ENCODE measurements around the gene BFSP1.

The BFSP1 gene

DNA sequence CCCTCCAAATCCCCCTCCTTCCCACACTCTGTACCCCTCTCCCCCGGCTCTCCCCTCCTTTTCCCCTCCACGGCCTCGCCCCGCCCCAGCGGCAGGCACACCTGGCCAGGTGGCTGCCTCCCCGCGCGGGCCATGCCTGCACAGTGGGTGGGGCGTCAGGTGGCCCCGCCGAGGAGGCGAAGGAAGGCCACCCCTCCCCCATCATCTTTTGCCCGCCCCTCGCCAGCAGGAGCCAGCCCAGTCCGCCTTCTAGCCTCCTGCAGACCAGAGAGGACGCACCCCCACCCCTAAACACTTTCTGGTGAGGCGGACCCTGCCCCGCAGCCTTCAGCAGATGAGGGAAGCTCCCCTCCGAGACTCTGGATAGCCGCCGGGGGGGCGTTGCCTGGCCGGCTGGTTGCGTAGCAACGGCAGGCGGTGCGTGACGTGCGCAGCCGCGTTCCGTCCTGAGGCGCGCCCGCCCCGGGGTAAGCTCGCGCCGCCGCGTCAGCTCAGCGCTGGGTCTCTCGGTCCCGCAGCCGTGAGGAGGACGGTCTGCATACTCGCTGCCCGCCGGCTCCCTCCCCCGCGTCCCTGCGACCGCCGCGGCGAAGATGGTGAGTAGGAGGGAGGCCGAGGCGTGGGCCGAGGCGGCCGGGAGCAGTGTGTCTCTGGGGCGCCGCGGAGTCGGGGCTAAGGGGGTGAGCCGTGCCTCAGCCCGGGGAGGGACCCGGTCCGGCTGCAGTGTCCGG is 38.6 kb upstream of the BFSP1 start, which contains the start of gene DSTN:
Gene DSTN (plus strand): TSS at position 460 of the 731 bp plus-strand sequence. CDS start 134 bp downstream, at position 594.
- Histone ChIP-seq H3K36me3 (ENCODE audit: control insufficient read depth in 1 of 2, insufficient read depth in 2 of 2, low read length in 2 of 2) (peaks cover 3 to 5% of the 10 kb centered on the region in 2 experiments), H3K4ac (ENCODE audit: low read depth, low read length) (peak within 1 kb of the TSS; percentile 100), H3K4me3 (ENCODE audit: low read depth, low read length) (peak within 1 kb of the TSS; percentile 99), H3K23ac (ENCODE audit: low read length) (no peak within 1 kb of the TSS), H4K8ac (ENCODE audit: low read depth, low read length) (peak within 1 kb of the TSS; percentile 99), H3K4me2 (ENCODE audit: low read length) (peak within 1 kb of the TSS; percentile 80), H3K14ac (ENCODE audit: low read length) (peak within 1 kb of the TSS; percentile 100), H3K79me2 (ENCODE audit: control insufficient read depth, insufficient read depth, low read length, poor library complexity) (peaks cover 26% of the 10 kb centered on the region), H3K79me1 (ENCODE audit: low read length) (peaks cover 25% of the 10 kb centered on the region), H2AK5ac (ENCODE audit: low read length) (peak within 1 kb of the TSS; percentile 100), H4K12ac (ENCODE audit: low read depth, low read length) (peak within 1 kb of the TSS; percentile 83), H2AFZ (ENCODE audit: insufficient read depth, low read length, poor library complexity) (peak within 1 kb of the TSS; percentile 99), H3K4me1 (ENCODE audit: control insufficient read depth in 1 of 2, insufficient read depth in 2 of 2, low read length in 2 of 2) (peaks cover 7 to 12% of the 10 kb centered on the region in 2 experiments), H2BK5ac (ENCODE audit: low read depth, low read length, poor library complexity) (peak within 1 kb of the TSS; percentile 100), H4K91ac (ENCODE audit: low read depth, low read length) (peak within 1 kb of the TSS; percentile 100), H3K18ac (ENCODE audit: low read length) (peak within 1 kb of the TSS; percentile 100), H3K9me3 (ENCODE audit: insufficient read depth, low read depth, low read length) (no peaks in the 10 kb centered on the region), H2BK12ac (ENCODE audit: low read length) (peak within 1 kb of the TSS; percentile 95), H3K9ac (ENCODE audit: low read length) (peak within 1 kb of the TSS; percentile 96), H2BK120ac (ENCODE audit: insufficient read depth, low read length, poor library complexity) (peak within 1 kb of the TSS; percentile 100), H3K27ac (ENCODE audit: low read depth, low read length) (peak within 1 kb of the TSS; percentile 100), H3K27me3 (ENCODE audit: insufficient read depth, low read length) (no peaks in the 10 kb centered on the region)
- DNase-seq, result peak; percentile 98 to 99
- no CpG with 5 or more reads among the region's 70 CpGs for WGBS (ENCODE audit: extremely low coverage, insufficient coverage, insufficient read length)

DNA sequence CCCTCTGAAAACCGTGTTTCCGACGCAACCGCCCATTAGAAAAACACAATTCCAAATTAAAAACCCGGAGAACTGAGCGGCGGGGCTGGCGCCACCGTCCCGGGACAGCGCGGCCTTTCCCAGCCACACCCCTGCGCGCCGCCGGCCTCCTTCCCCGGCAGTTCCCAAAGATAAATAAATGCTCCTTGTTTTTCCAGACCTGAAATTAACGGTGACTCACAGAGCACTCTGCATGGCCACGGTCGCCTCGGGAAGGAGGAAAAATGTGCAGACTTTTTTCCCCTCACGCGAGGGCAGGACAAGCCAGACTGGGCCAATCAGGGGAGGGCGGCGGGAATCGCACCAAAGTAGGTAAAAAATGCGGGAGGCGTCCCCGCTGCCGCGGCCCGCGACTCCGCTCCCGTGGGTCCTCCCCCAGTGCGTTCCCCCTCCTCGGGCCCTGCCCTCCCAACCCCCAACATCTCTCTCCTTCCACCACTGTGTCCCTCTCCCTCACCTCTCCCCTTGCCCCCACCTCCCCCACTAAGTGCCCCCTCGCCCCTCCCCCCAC is 37.9 kb upstream of the BFSP1 start:
- Histone ChIP-seq H2AK5ac (ENCODE audit: low read length) (no peak overlapping the region), H3K27me3 (ENCODE audit: insufficient read depth, low read length) (no peaks in the 10 kb centered on the region), H2BK120ac (ENCODE audit: insufficient read depth, low read length, poor library complexity) (peak overlapping the region; percentile 82), H3K14ac (ENCODE audit: low read length) (no peak overlapping the region), H2AFZ (ENCODE audit: insufficient read depth, low read length, poor library complexity) (no peak overlapping the region), H3K79me1 (ENCODE audit: low read length) (peaks cover 26% of the 10 kb centered on the region), H3K4me3 (ENCODE audit: low read depth, low read length) (no peak overlapping the region), H2BK12ac (ENCODE audit: low read length) (no peak overlapping the region), H4K8ac (ENCODE audit: low read depth, low read length) (peak overlapping the region; percentile 59), H3K36me3 (ENCODE audit: control insufficient read depth in 1 of 2, insufficient read depth in 2 of 2, low read length in 2 of 2) (peaks cover 3 to 5% of the 10 kb centered on the region in 2 experiments), H3K27ac (ENCODE audit: low read depth, low read length) (peak overlapping the region; percentile 100), H3K4me1 (ENCODE audit: control insufficient read depth in 1 of 2, insufficient read depth in 2 of 2, low read length in 2 of 2) (peaks cover 8 to 11% of the 10 kb centered on the region in 2 experiments), H4K12ac (ENCODE audit: low read depth, low read length) (peak overlapping the region; percentile 70), H3K9ac (ENCODE audit: low read length) (no peak overlapping the region), H3K23ac (ENCODE audit: low read length) (no peak overlapping the region), H3K9me3 (ENCODE audit: insufficient read depth, low read depth, low read length) (no peaks in the 10 kb centered on the region), H3K79me2 (ENCODE audit: control insufficient read depth, insufficient read depth, low read length, poor library complexity) (peaks cover 22% of the 10 kb centered on the region), H2BK5ac (ENCODE audit: low read depth, low read length, poor library complexity) (peak overlapping the region; percentile 93), H4K91ac (ENCODE audit: low read depth, low read length) (peak overlapping the region; percentile 100), H3K4ac (ENCODE audit: low read depth, low read length) (no peak overlapping the region), H3K4me2 (ENCODE audit: low read length) (peak overlapping the region; percentile 67), H3K18ac (ENCODE audit: low read length) (no peak overlapping the region)
- DNase-seq, result peak; percentile 97 to 99
- no CpG with 5 or more reads among the region's 38 CpGs for WGBS (ENCODE audit: extremely low coverage, insufficient coverage, insufficient read length)

DNA sequence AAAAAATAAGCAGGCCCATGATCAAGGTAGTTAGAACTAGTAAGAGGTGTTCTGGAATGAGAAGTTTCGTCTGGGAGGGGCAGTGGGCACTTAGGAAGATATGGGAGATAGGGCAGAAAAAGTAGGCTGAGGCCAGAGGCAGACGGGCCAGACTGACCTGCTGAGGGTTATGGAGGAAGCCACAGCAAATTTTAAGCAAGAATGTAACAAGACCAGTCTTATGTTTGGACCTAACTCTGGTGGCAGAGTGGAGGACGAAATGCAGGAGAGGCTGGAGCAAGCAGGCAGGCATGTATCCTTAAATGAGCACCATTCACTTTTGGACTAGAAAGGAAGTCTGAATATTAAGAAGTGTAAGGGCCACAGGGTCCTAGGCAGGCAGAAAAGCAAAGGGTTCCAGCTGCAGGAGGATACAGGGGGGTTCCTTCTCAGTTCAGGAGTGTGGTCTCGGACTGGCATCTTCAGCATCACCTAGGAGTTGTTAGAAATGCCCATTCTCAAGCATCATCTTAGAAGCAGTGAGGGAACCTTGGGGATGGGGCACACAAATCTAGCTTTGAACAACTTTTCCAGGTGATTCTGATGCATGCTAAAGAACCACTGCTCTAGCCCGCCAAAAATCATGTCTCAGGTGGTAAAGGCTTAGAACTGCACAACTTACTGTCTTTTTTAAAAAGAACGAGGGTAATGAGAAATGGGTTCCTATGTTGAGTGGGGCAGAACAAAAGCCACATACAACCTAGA is 37.0 kb upstream of the BFSP1 start:
- Histone ChIP-seq H3K4ac (ENCODE audit: low read depth, low read length) (peak overlapping the region; percentile 97), H3K9me3 (ENCODE audit: insufficient read depth, low read depth, low read length) (no peaks in the 10 kb centered on the region), H3K18ac (ENCODE audit: low read length) (peak overlapping the region; percentile 97), H2BK5ac (ENCODE audit: low read depth, low read length, poor library complexity) (peak overlapping the region; percentile 99), H3K27me3 (ENCODE audit: insufficient read depth, low read length) (no peaks in the 10 kb centered on the region), H3K4me1 (ENCODE audit: control insufficient read depth in 1 of 2, insufficient read depth in 2 of 2, low read length in 2 of 2) (peaks cover 13 to 14% of the 10 kb centered on the region in 2 experiments), H3K36me3 (ENCODE audit: control insufficient read depth in 1 of 2, insufficient read depth in 2 of 2, low read length in 2 of 2) (peaks cover 0 to 2% of the 10 kb centered on the region in 2 experiments), H3K79me2 (ENCODE audit: control insufficient read depth, insufficient read depth, low read length, poor library complexity) (peaks cover 19% of the 10 kb centered on the region), H2AK5ac (ENCODE audit: low read length) (peak overlapping the region; percentile 100), H3K79me1 (ENCODE audit: low read length) (peaks cover 26% of the 10 kb centered on the region), H4K8ac (ENCODE audit: low read depth, low read length) (peak overlapping the region; percentile 93), H4K91ac (ENCODE audit: low read depth, low read length) (peak overlapping the region; percentile 99), H2AFZ (ENCODE audit: insufficient read depth, low read length, poor library complexity) (peak overlapping the region; percentile 66), H3K4me2 (ENCODE audit: low read length) (peak overlapping the region; percentile 67), H2BK12ac (ENCODE audit: low read length) (peak overlapping the region; percentile 92), H3K23ac (ENCODE audit: low read length) (no peak overlapping the region), H2BK120ac (ENCODE audit: insufficient read depth, low read length, poor library complexity) (peak overlapping the region; percentile 97), H3K4me3 (ENCODE audit: low read depth, low read length) (no peak overlapping the region), H3K9ac (ENCODE audit: low read length) (peak overlapping the region; percentile 50), H4K12ac (ENCODE audit: low read depth, low read length) (peak overlapping the region; percentile 52), H3K14ac (ENCODE audit: low read length) (peak overlapping the region; percentile 97), H3K27ac (ENCODE audit: low read depth, low read length) (peak overlapping the region; percentile 100)
- no CpG with 5 or more reads among the region's 6 CpGs for WGBS (ENCODE audit: extremely low coverage, insufficient coverage, insufficient read length)
- DNase-seq, result peak; percentile 85 to 93

DNA sequence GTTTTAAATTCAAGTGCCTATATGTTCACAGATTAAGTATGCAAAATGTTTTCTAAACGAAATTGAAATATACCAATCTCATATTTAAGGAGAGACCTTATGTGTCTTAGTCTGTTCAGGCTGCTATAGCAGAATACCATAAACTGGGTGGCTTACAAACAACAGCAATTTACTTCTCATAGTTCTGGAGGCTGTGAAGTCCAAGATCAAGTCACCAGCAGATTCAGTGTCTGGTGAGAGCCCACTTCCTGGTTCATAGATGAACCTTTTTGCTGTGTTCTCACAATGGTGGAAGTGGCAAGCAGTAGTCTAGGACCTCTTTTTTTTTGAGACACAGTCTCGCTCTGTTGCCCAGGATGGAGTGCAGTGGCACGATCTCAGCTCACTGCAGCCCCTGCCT is 35.2 kb upstream of the BFSP1 start:
- Histone ChIP-seq H3K79me1 (ENCODE audit: low read length) (peaks cover 33% of the 10 kb centered on the region), H3K79me2 (ENCODE audit: control insufficient read depth, insufficient read depth, low read length, poor library complexity) (peaks cover 17% of the 10 kb centered on the region)
- WGBS (ENCODE audit: extremely low coverage, insufficient coverage, insufficient read length), result no CpG with 5 or more reads among the region's 3 CpGs

More for the DNA sequence above, 35.2 kb upstream of the BFSP1 start:
- Histone ChIP-seq H3K14ac (ENCODE audit: low read length) (no peak overlapping the region), H4K8ac (ENCODE audit: low read depth, low read length) (no peak overlapping the region), H3K36me3 (ENCODE audit: control insufficient read depth in 1 of 2, insufficient read depth in 2 of 2, low read length in 2 of 2) (no peaks in the 10 kb centered on the region), H3K4ac (ENCODE audit: low read depth, low read length) (no peak overlapping the region), H3K4me1 (ENCODE audit: control insufficient read depth in 1 of 2, insufficient read depth in 2 of 2, low read length in 2 of 2) (peaks cover 15 to 17% of the 10 kb centered on the region in 2 experiments), H3K23ac (ENCODE audit: low read length) (no peak overlapping the region), H2AK5ac (ENCODE audit: low read length) (no peak overlapping the region), H4K12ac (ENCODE audit: low read depth, low read length) (no peak overlapping the region), H3K27ac (ENCODE audit: low read depth, low read length) (no peak overlapping the region), H3K4me2 (ENCODE audit: low read length) (no peak overlapping the region), H3K4me3 (ENCODE audit: low read depth, low read length) (no peak overlapping the region), H2AFZ (ENCODE audit: insufficient read depth, low read length, poor library complexity) (no peak overlapping the region), H2BK120ac (ENCODE audit: insufficient read depth, low read length, poor library complexity) (no peak overlapping the region), H3K9me3 (ENCODE audit: insufficient read depth, low read depth, low read length) (no peaks in the 10 kb centered on the region), H3K27me3 (ENCODE audit: insufficient read depth, low read length) (no peaks in the 10 kb centered on the region), H2BK12ac (ENCODE audit: low read length) (peak overlapping the region; percentile 65), H4K91ac (ENCODE audit: low read depth, low read length) (no peak overlapping the region), H3K18ac (ENCODE audit: low read length) (no peak overlapping the region), H3K9ac (ENCODE audit: low read length) (no peak overlapping the region), H2BK5ac (ENCODE audit: low read depth, low read length, poor library complexity) (no peak overlapping the region)
- DNase-seq, result no peak
